Measurements from ENCODE around the gene SURF2. TPM values are rescaled to one million over a fixed set of nuclear protein-coding genes. Genes with fewer than 3 reads are reported as not detected.

SURF2 gene
- total RNA-seq, 1 experiment from 2014 or later: 27.8 TPM

GRCh38 chr9:133347515-133347984 lies 8.8 kb upstream of the SURF2 start:
- intact Hi-C loops (cut with micrococcal nuclease): no loop called here
- Histone ChIP-seq H3K79me2 (ENCODE audit: insufficient read depth, low read length) (peaks cover 58% of the 10 kb centered on the region), H3K4me3 (replicated peaks in 1 of 2; ENCODE audit: low read depth in 1 of 2, low read length in 2 of 2) (peak overlapping the region; percentile 89 to 100), H3K9me2 (ENCODE audit: insufficient read depth) (no peaks in the 10 kb centered on the region), H3K4me1 (ENCODE audit: control insufficient read depth in 1 of 2, insufficient read depth in 2 of 2, low read length in 2 of 2) (peaks cover 12 to 22% of the 10 kb centered on the region in 2 experiments; a peak in 3 of 4 replicates), H3K9me3 (ENCODE audit: control insufficient read depth in 1 of 2, insufficient read depth in 1 of 2, low read depth in 1 of 2, low read length in 2 of 2) (no peaks in the 10 kb centered on the region), H3K4me2 (ENCODE audit: low read length) (peak overlapping the region; percentile 98), H3K36me3 (ENCODE audit: control insufficient read depth in 1 of 2, insufficient read depth in 2 of 2, low read length in 2 of 2) (peaks cover 47 to 67% of the 10 kb centered on the region in 2 experiments), H2AFZ (ENCODE audit: low read depth, low read length, poor library complexity, severe bottlenecking) (no peak overlapping the region), H3K9ac (ENCODE audit: low read length) (peak overlapping the region; percentile 100), H3K27me3 (ENCODE audit: insufficient read depth, low read length) (no peaks in the 10 kb centered on the region), H4K20me1 (ENCODE audit: insufficient read depth) (peaks cover 10% of the 10 kb centered on the region; the same call in 1 of the 2 replicates), H3K27ac (ENCODE audit: low read depth, low read length) (peak overlapping the region; percentile 96)
- ATAC-seq: peak; percentile 56
- ChIA-PET POLR2A (interaction anchor here (0.6 to 1.9 kb wide), 14 partner anchors 8 to 1295 kb away, joined by 3 to 15 read pairs (median 4); partner anchors contain the start of genes CACFD1, GTF3C5, REXO4 and SURF1), CTCF (interaction anchor here (1.0 to 1.2 kb wide), 2 partner anchors 159 to 162 kb away, joined by 6 read pairs; no protein-coding TSS in a partner anchor), RAD21 (ENCODE audit: low non-redundant PET in 1 of 2, low total read pairs in 2 of 2, uncharacterized antibody in 2 of 2, unreplicated experiment in 2 of 2) (no interaction called here)
- DNase-seq (ENCODE audit: low read depth, low spot score): no peak
- no TSS peak for BruUV-seq (replicated peaks)
- TF ChIP-seq ZFX (IDR thresholded peaks at IDR 0.05) (peak; percentile 84; the same call in 1 of the 2 replicates), RAD21 (IDR thresholded peaks at IDR 0.05; ENCODE audit: low read depth) (no peak)

- Histone ChIP-seq H4K20me1 (ENCODE audit: insufficient read depth) (peaks cover 10% of the 10 kb centered on the region; the same call in 1 of the 2 replicates), H3K9me3 (ENCODE audit: control insufficient read depth in 1 of 2, insufficient read depth in 1 of 2, low read depth in 1 of 2, low read length in 2 of 2) (no peaks in the 10 kb centered on the region), H3K79me2 (ENCODE audit: insufficient read depth, low read length) (peaks cover 60% of the 10 kb centered on the region), H3K4me2 (ENCODE audit: low read length) (peak within 1 kb of the TSS; percentile 98), H3K9me2 (ENCODE audit: insufficient read depth) (no peaks in the 10 kb centered on the region), H3K9ac (ENCODE audit: low read length) (peak within 1 kb of the TSS; percentile 100), H3K27ac (ENCODE audit: low read depth, low read length) (peak within 1 kb of the TSS; percentile 96), H3K27me3 (ENCODE audit: insufficient read depth, low read length) (no peaks in the 10 kb centered on the region), H2AFZ (ENCODE audit: low read depth, low read length, poor library complexity, severe bottlenecking) (no peak within 1 kb of the TSS), H3K4me1 (ENCODE audit: control insufficient read depth in 1 of 2, insufficient read depth in 2 of 2, low read length in 2 of 2) (peaks cover 12 to 22% of the 10 kb centered on the region in 2 experiments; a peak in 3 of 4 replicates), H3K4me3 (replicated peaks in 1 of 2; ENCODE audit: low read depth in 1 of 2, low read length in 2 of 2) (peak within 1 kb of the TSS; percentile 89 to 100), H3K36me3 (ENCODE audit: control insufficient read depth in 1 of 2, insufficient read depth in 2 of 2, low read length in 2 of 2) (peaks cover 47 to 72% of the 10 kb centered on the region in 2 experiments)
- DNase-seq (ENCODE audit: low read depth, low spot score) (peak; percentile 93), ATAC-seq (peak; percentile 65)
- POLR2A ChIA-PET: interaction anchor here (0.6 to 1.9 kb wide), 14 partner anchors 8 to 1295 kb away, joined by 3 to 15 read pairs (median 4); partner anchors contain the start of genes CACFD1, GTF3C5, REXO4 and SURF1
- BruUV-seq (replicated peaks): no TSS peak
- TF ChIP-seq ZBTB33 (IDR thresholded peaks at IDR 0.05; ENCODE audit: extremely low read depth, insufficient replicate concordance, low read length) (peak; percentile 97), POLR2A (IDR thresholded peaks at IDR 0.05; ENCODE audit: borderline replicate concordance, extremely low read depth, insufficient read depth, insufficient read length) (peak; percentile 98), YY1 (IDR thresholded peaks at IDR 0.05; ENCODE audit: extremely low read depth, insufficient replicate concordance, low read depth, low read length) (peak; percentile 89), EZH2 (IDR thresholded peaks at IDR 0.05) (no peak), ZFX (IDR thresholded peaks at IDR 0.05) (peak; percentile 55; the same call in 1 of the 2 replicates), POLR2AphosphoS5 (IDR thresholded peaks at IDR 0.05; ENCODE audit: low read depth, low read length) (peak; percentile 99), JUND (IDR thresholded peaks at IDR 0.05) (no peak)
- intact Hi-C loops (cut with micrococcal nuclease): no loop called here
- RAD21 ChIA-PET (ENCODE audit: low non-redundant PET in 1 of 2, low total read pairs in 2 of 2, uncharacterized antibody in 2 of 2, unreplicated experiment in 2 of 2): no interaction called here
- CTCF ChIA-PET: interaction anchor here (0.7 to 1.0 kb wide), 2 partner anchors 160 to 162 kb away, joined by 3 to 6 read pairs; no protein-coding TSS in a partner anchor
Observed at GRCh38 chr9:133347985-133348717, 8.2 kb upstream of the SURF2 start, which contains the start of the genes MED22 and RPL7A. Gene MED22, minus strand, starts transcription at chr9:133348131. Its CDS starts 1,469 bp downstream, at chr9:133346662. Gene RPL7A, plus strand, starts transcription at chr9:133348218. Its CDS starts 26 bp downstream, at chr9:133348244.
